K562 (cell line): ENCODE data around the gene PCSK5. TPM values are rescaled to one million over a fixed set of nuclear protein-coding genes. Genes with fewer than 3 reads are reported as not detected.

ENCODE experiments used
- ATAC-seq: fragments of 200-7000 bp; cut with Tn5 transposase; 3 replicates; pipeline ENCODE4 v1.9.1; 2020; ENCODE audit warnings: moderate library complexity
- BruUV-seq: library from RNA; stranded (reverse); fragments of 400-500 nt; replicated peaks from 2 replicates; lab custom pipeline; 2021; lab: Mats Ljungman, UMichigan
- CTCF ChIA-PET: fragments of 300-600 bp; formaldehyde crosslinking; extraction: SDS; loops from one replicate; lab custom pipeline; 2021; ENCODE audit warnings: low intra/inter-chr PET ratio; lab: Yijun Ruan, JAX
- POLR2A ChIA-PET: fragments of 300-600, 350-650 bp; sonication (Branson Sonifier 250); formaldehyde crosslinking; extraction: SDS; loops from one replicate; lab custom pipeline; 2021; ENCODE audit warnings: antibody characterized with exemption, inconsistent platforms; lab: Yijun Ruan, JAX
- DNase-seq, 4 experiments: peaks; one replicate each; pipeline versions ENCODE4 v3.0.0 to v3.0.0-alpha.2; 2011 to 2018; ENCODE audit warnings: low spot score in 3 of 4, mixed read lengths in 3 of 4; ENCODE audit errors: extremely low read depth in 1 of 4
- FAIRE-seq: peaks from 2 replicates; lab custom pipeline; 2011; peaks lifted over from hg19 to GRCh38; lab: Jason Lieb, UNC
- H2AFZ ChIP-seq: 2 replicates; pipeline ENCODE4 v1.6.0; 2011; ENCODE audit warnings: low read depth, low read length, control low read depth, inconsistent platforms
- H3K27ac ChIP-seq: fragments of 200-600 bp; 3 replicates; pipeline ENCODE4 v1.8.0; 2011; ENCODE audit warnings: low read depth, mild to moderate bottlenecking, control low read depth, inconsistent platforms, low read length, moderate library complexity, mixed read lengths; ENCODE audit errors: extremely low read depth
- H3K27me3 ChIP-seq, 2 experiments: fragments of 300-600 bp in 1 of 2; 2 replicates in 1 of 2; 3 replicates in 1 of 2; pipeline versions ENCODE4 v1.6.0 to v1.8.0; 2011; ENCODE audit warnings: inconsistent platforms in 2 of 2, low read length in 2 of 2, mild to moderate bottlenecking in 1 of 2, mixed read lengths in 1 of 2, moderate library complexity in 1 of 2; ENCODE audit not compliant: control insufficient read depth in 2 of 2, insufficient read depth in 2 of 2
- H3K36me3 ChIP-seq: fragments of 300-600 bp; 3 replicates; pipeline ENCODE4 v1.8.0; 2011; ENCODE audit warnings: mild to moderate bottlenecking, low read length, inconsistent platforms; ENCODE audit not compliant: control insufficient read depth, insufficient read depth
- H3K4me1 ChIP-seq, 2 experiments: fragments of 200-600 bp in 1 of 2; replicated peaks in 1 of 2; 2 replicates in 1 of 2; 3 replicates in 1 of 2; pipeline versions ENCODE4 v1.5.1 to v1.8.0; 2011; ENCODE audit warnings: inconsistent platforms in 2 of 2, low read length in 2 of 2, mild to moderate bottlenecking in 1 of 2, mixed read lengths in 1 of 2, moderate library complexity in 1 of 2; ENCODE audit not compliant: control insufficient read depth in 2 of 2, insufficient read depth in 2 of 2
- H3K4me2 ChIP-seq: 2 replicates; pipeline ENCODE4 v1.6.1; 2011; ENCODE audit warnings: low read length, control low read depth, inconsistent platforms, mixed read lengths; ENCODE audit not compliant: insufficient read depth
- H3K4me3 ChIP-seq: fragments of 200-600 bp; sonication (generic), shearing (Covaris generic); 2 replicates; pipeline ENCODE4 v1.5.1; 2016; ENCODE audit warnings: control low read depth, inconsistent platforms
- H3K79me2 ChIP-seq: fragments of 200-600 bp; 3 replicates; pipeline ENCODE4 v1.8.0; 2011; ENCODE audit warnings: low read length, inconsistent platforms; ENCODE audit not compliant: control insufficient read depth, insufficient read depth
- H3K9ac ChIP-seq, 2 experiments: 2 replicates each; pipeline versions ENCODE4 v1.6.0 to v1.6.1; 2011; ENCODE audit warnings: low read depth in 2 of 2, low read length in 2 of 2, control low read depth in 1 of 2, inconsistent platforms in 1 of 2, mild to moderate bottlenecking in 1 of 2, mixed read lengths in 1 of 2; ENCODE audit not compliant: insufficient read depth in 1 of 2
- H3K9me1 ChIP-seq: one replicate; pipeline ENCODE4 v1.6.0; 2011; ENCODE audit warnings: inconsistent platforms, mild to moderate bottlenecking, low read length, moderate library complexity; ENCODE audit not compliant: control insufficient read depth, insufficient read depth
- H3K9me3 ChIP-seq: replicated peaks from 2 replicates; pipeline ENCODE4 v1.5.1; 2011; ENCODE audit warnings: low read depth, low read length, inconsistent platforms; ENCODE audit not compliant: control insufficient read depth, insufficient read depth
- H4K20me1 ChIP-seq: replicated peaks from 2 replicates; pipeline ENCODE4 v1.6.1; 2011; ENCODE audit warnings: low read length, inconsistent platforms, mixed read lengths; ENCODE audit not compliant: control insufficient read depth, insufficient read depth
- CGGBP1 ChIP-seq: fragments of 250-450 bp; sonication (Bioruptor Pico); IDR thresholded peaks from 2 replicates; pipeline ENCODE4 v1.9.0; 2021; ENCODE audit warnings: mild to moderate bottlenecking
- CTBP1 ChIP-seq: fragments of 450-650 bp; IDR thresholded peaks from 2 replicates; pipeline ENCODE4 v1.6.1; 2016; ENCODE audit warnings: borderline replicate concordance
- EGR1 ChIP-seq: fragments of 450-650 bp; conservative IDR thresholded peaks from 2 replicates; pipeline ENCODE4 v1.6.1; 2017; ENCODE audit warnings: mild to moderate bottlenecking
- EP300 ChIP-seq: IDR thresholded peaks from 2 replicates; pipeline ENCODE4 v1.6.1; 2012; ENCODE audit warnings: low read length, improper control_type of control experiment
- FOXA3 ChIP-seq, 2 experiments: fragments of 450-650 bp in 1 of 2; sonication (generic) in 1 of 2; formaldehyde crosslinking; IDR thresholded peaks in 1 of 2; conservative IDR thresholded peaks in 1 of 2; 2 replicates each; pipeline versions ENCODE4 v1.4.0 to v1.8.0; 2020 to 2022; ENCODE audit warnings: mild to moderate bottlenecking in 2 of 2, missing genetic modification reagents in 1 of 2
- GABPB2 ChIP-seq: fragments of 250-450 bp; sonication (Bioruptor Pico); conservative IDR thresholded peaks from 2 replicates; pipeline ENCODE4 v1.5.1; 2021; ENCODE audit warnings: mild to moderate bottlenecking
- HMGN3 ChIP-seq: IDR thresholded peaks from 2 replicates; pipeline ENCODE4 v1.6.1; 2011; ENCODE audit warnings: borderline replicate concordance, low read depth, mild to moderate bottlenecking, mixed read lengths, low read length; ENCODE audit not compliant: insufficient read length; ENCODE audit errors: extremely low read depth
- POLR3A ChIP-seq: IDR thresholded peaks from 2 replicates; pipeline ENCODE4 v1.6.1; 2011; ENCODE audit warnings: borderline replicate concordance, mild to moderate bottlenecking, moderate library complexity; ENCODE audit not compliant: insufficient read length, insufficient read depth; ENCODE audit errors: extremely low read depth
- SIX5 ChIP-seq, 2 experiments: IDR thresholded peaks; 2 replicates each; pipeline ENCODE4 v1.6.1; 2011; ENCODE audit warnings: low read length in 2 of 2, borderline replicate concordance in 1 of 2, low read depth in 1 of 2, mild to moderate bottlenecking in 1 of 2, moderate library complexity in 1 of 2; ENCODE audit not compliant: insufficient read depth in 1 of 2
- SP1 ChIP-seq: sonication (generic); formaldehyde crosslinking; IDR thresholded peaks from 2 replicates; pipeline ENCODE4 v1.8.1; 2022; ENCODE audit warnings: mild to moderate bottlenecking, missing genetic modification reagents
- THAP7 ChIP-seq: fragments of 250-450 bp; sonication (Bioruptor Pico); IDR thresholded peaks from 2 replicates; pipeline ENCODE4 v1.5.0; 2021
- ZNF124 ChIP-seq: sonication (generic); formaldehyde crosslinking; IDR thresholded peaks from 2 replicates; pipeline ENCODE4 v1.8.1; 2022; ENCODE audit warnings: missing genetic modification reagents
- ZNF282 ChIP-seq: sonication (generic); formaldehyde crosslinking; IDR thresholded peaks from 2 replicates; pipeline ENCODE4 v1.8.1; 2023; ENCODE audit warnings: missing genetic modification reagents
- in situ Hi-C: fragments of 300-500 bp; cut with MboI; formaldehyde crosslinking; loops from 4 replicates; pipeline ENCODE4 v1.15.0; 2018; ENCODE audit warnings: inconsistent platforms, mixed read lengths
- intact Hi-C: fragments of 100-400 bp; cut with micrococcal nuclease; formaldehyde crosslinking; loops from 2 replicates; pipeline ENCODE4 v1.14.2; 2022
- polyA plus RNA-seq, 8 experiments: library from polyadenylated mRNA; depleted of rRNA in 4 of 8; stranded (reverse) in 5 of 8; unstranded in 3 of 8; fragments of >200 nt; fragmentation: Nextera tagmentation in 2 of 8; fragmentation: Illumina TruSeq in 1 of 8; extraction: Ambion mirVana in 2 of 8; extraction: Trizol in 1 of 8; gene quantifications; 2 replicates each; pipeline versions ENCODE4 v1.2.1 to v1.2.3, GENCODE V29; 2011 to 2014; ENCODE audit warnings: inconsistent platforms in 1 of 8, missing spikeins in 1 of 8
- total RNA-seq, 7 experiments: library from RNA; depleted of rRNA in 6 of 7; stranded (reverse); fragments of >200 nt in 6 of 7; fragmentation: Illumina TruSeq in 2 of 7; extraction: Trizol in 2 of 7; gene quantifications; 2 replicates each; pipeline versions ENCODE4 v1.2.1 to v1.2.3, GENCODE V29; 2011 to 2021; ENCODE audit warnings: low replicate concordance in 1 of 7
- TF ChIP-seq, protein P1 (sequence below): sonication (generic); formaldehyde crosslinking; IDR thresholded peaks from 2 replicates; pipeline ENCODE4 v1.9.0; 2022; ENCODE audit warnings: mild to moderate bottlenecking, missing genetic modification reagents
- TF ChIP-seq, protein P2 (sequence below): fragments of 450-650 bp; IDR thresholded peaks from 2 replicates; pipeline ENCODE4 v1.6.1; 2016; ENCODE audit warnings: mild to moderate bottlenecking

The PCSK5 gene
- total and polyA plus RNA-seq, 9 of the 15 experiments (the other 6 are each of a cell fraction or from before 2014, with no cell fraction given), result not detected

DNA sequence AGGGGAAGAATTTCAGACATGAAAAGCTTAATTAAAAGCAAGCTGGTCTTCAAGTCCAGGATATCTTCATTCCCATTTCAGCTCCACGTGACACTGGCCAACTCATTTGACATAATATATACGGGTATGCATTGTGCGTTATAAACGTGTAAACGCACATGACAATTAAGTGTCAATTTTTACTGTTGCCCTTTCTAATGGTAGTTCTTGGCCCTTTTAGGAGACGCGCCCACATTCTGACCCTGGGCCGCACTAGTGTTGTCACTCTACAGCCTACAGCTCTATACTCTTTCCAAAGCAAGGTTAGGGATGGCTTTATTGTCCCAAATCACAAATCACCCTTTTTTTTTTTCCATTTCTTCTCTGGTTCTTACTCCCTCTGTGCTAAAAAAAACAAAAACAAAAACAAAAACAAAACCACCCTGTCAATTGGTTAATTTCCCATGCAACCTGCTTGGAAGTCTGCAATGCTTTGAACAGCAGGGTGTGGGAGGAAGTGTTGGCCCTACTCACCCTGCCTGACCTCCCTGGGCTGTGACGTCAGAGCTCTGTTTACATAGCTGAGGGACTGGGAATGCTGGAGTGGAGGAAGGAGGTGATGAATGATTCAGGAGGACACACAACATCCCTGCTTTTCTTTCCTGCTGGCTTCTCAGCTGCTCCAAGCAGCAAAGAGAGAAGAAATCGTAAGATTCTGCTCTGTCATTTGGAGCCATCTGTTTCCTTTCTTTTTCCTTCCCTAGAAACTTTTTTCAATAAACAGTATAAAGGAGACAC is 484.5 kb downstream of the PCSK5 start (continued):
- peak in 1 of 2 experiments; percentile 79; a peak in 2 of 4 replicates for TF ChIP-seq FOXA3 (CRISPR knock-in tag; conservative IDR thresholded peaks at IDR 0.05 in 1 of 2, IDR thresholded peaks at IDR 0.05 in 1 of 2)
- TF ChIP-seq, protein P1, sequence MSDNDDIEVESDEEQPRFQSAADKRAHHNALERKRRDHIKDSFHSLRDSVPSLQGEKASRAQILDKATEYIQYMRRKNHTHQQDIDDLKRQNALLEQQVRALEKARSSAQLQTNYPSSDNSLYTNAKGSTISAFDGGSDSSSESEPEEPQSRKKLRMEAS (CRISPR knock-in tag), result no peak
- TF ChIP-seq CTBP1, result peak; percentile 32; the same call in 1 of the 2 replicates
- TF ChIP-seq EP300, result peak; percentile 15; the same call in 1 of the 2 replicates
- TF ChIP-seq EGR1, result no peak
- TF ChIP-seq THAP7 (CRISPR knock-in tag), result no peak

DNA sequence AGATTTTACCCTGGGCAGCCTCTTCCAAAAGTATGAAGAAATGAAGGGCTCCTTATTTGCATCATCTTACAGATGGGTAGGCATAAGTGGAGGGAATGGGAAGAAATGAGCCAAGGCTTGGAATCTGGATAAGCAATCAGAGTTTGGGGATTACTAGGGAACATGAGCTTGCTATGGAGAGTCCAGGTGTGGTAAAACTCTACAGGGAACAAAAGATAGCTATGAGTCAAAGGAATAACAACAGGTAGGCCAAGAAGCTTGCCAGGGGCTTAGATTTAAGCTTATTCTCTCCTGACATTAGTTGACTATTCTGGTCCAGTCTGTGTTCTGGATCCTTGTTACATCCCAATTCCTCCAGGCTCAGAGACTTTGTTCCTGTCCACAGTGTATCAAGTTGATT is 487.3 kb downstream of the PCSK5 start:
- Histone ChIP-seq H3K27ac (no peak overlapping the region), H3K4me2 (no peak overlapping the region), H3K9me1 (no peaks in the 10 kb centered on the region), H3K4me1 (peaks cover 0 to 6% of the 10 kb centered on the region in 2 experiments; a peak in 2 of 5 replicates), H2AFZ (no peak overlapping the region), H3K4me3 (no peak overlapping the region), H3K27me3 (no peaks in the 10 kb centered on the region), H3K9ac (no peak overlapping the region), H3K9me3 (no peaks in the 10 kb centered on the region), H3K36me3 (no peaks in the 10 kb centered on the region), H4K20me1 (no peaks in the 10 kb centered on the region), H3K79me2 (no peaks in the 10 kb centered on the region)
- ATAC-seq (no peak), FAIRE-seq (no peak), DNase-seq (no peak)
- in situ Hi-C loops, result no loop called here
- no TSS peak for BruUV-seq
- intact Hi-C loops, result no loop called here
- CTCF ChIA-PET, result no interaction called here
- TF ChIP-seq ZNF282 (CRISPR knock-in tag), result no peak
- TF ChIP-seq CGGBP1, result no peak
- TF ChIP-seq SIX5 (IDR thresholded peaks at IDR 0.05; ENCODE audit: borderline replicate concordance in 1 of 2, insufficient read depth in 1 of 2, low read depth in 1 of 2, low read length in 2 of 2), result no peak
- TF ChIP-seq ZNF124 (CRISPR knock-in tag), result no peak
- no peak for TF ChIP-seq HMGN3
- no peak for TF ChIP-seq SP1 (CRISPR knock-in tag)
- TF ChIP-seq, protein P2, sequence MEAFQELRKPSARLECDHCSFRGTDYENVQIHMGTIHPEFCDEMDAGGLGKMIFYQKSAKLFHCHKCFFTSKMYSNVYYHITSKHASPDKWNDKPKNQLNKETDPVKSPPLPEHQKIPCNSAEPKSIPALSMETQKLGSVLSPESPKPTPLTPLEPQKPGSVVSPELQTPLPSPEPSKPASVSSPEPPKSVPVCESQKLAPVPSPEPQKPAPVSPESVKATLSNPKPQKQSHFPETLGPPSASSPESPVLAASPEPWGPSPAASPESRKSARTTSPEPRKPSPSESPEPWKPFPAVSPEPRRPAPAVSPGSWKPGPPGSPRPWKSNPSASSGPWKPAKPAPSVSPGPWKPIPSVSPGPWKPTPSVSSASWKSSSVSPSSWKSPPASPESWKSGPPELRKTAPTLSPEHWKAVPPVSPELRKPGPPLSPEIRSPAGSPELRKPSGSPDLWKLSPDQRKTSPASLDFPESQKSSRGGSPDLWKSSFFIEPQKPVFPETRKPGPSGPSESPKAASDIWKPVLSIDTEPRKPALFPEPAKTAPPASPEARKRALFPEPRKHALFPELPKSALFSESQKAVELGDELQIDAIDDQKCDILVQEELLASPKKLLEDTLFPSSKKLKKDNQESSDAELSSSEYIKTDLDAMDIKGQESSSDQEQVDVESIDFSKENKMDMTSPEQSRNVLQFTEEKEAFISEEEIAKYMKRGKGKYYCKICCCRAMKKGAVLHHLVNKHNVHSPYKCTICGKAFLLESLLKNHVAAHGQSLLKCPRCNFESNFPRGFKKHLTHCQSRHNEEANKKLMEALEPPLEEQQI, result no peak
- TF ChIP-seq POLR3A, result no peak
- TF ChIP-seq GABPB2 (CRISPR knock-in tag), result no peak
- POLR2A ChIA-PET, result interaction anchor here (0.7 to 3.5 kb wide), 4 partner anchors 8 to 344 kb away, joined by 3 to 12 read pairs (median 5); partner anchors contain the start of gene RFK
